Loucy (cell line): ENCODE measurements around the gene SRSF7.

Experiments used
- H2AFZ ChIP-seq: fragments of 200-600 bp; sonication (generic); 2 replicates; pipeline ENCODE4 v1.6.0; 2016; ENCODE audit warnings: antibody characterized with exemption, mild to moderate bottlenecking, low read length, moderate library complexity
- H3F3A ChIP-seq: fragments of 200-600 bp; 2 replicates; pipeline ENCODE4 v1.6.0; 2016; ENCODE audit warnings: antibody characterized with exemption, low read depth, mild to moderate bottlenecking
- H3K27me3 ChIP-seq: fragments of 200-600 bp; sonication (generic); 2 replicates; pipeline ENCODE4 v1.6.1; 2014; ENCODE audit warnings: low read length, mild to moderate bottlenecking; ENCODE audit not compliant: insufficient read depth, poor library complexity, severe bottlenecking
- H3K36me3 ChIP-seq: fragments of 200-600 bp; sonication (generic); 2 replicates; pipeline ENCODE4 v1.6.1; 2016; ENCODE audit warnings: low read length; ENCODE audit not compliant: insufficient read depth
- H3K4me1 ChIP-seq: fragments of 200-600 bp; sonication (generic); 2 replicates; pipeline ENCODE4 v1.5.1; 2014; ENCODE audit warnings: low read length, mild to moderate bottlenecking; ENCODE audit not compliant: insufficient read depth, poor library complexity, severe bottlenecking
- H3K4me2 ChIP-seq: fragments of 200-600 bp; sonication (generic); 2 replicates; pipeline ENCODE4 v1.6.0; 2014; ENCODE audit warnings: antibody characterized with exemption, low read length, low read depth, mild to moderate bottlenecking; ENCODE audit not compliant: poor library complexity, severe bottlenecking
- H3K4me3 ChIP-seq: fragments of 200-600 bp; sonication (generic); 2 replicates; pipeline ENCODE4 v1.5.1; 2014; ENCODE audit warnings: low read length, mild to moderate bottlenecking, mixed read lengths; ENCODE audit not compliant: poor library complexity, severe bottlenecking
- H3K79me2 ChIP-seq: fragments of 200-600 bp; sonication (generic); 2 replicates; pipeline ENCODE4 v1.6.1; 2014; ENCODE audit warnings: low read length; ENCODE audit not compliant: insufficient read depth
- H3K9ac ChIP-seq: fragments of 200-600 bp; sonication (generic); 2 replicates; pipeline ENCODE4 v1.6.0; 2014; ENCODE audit warnings: mild to moderate bottlenecking, low read depth, low read length, moderate library complexity; ENCODE audit not compliant: poor library complexity, severe bottlenecking
- H3K9me2 ChIP-seq: fragments of 200-600 bp; sonication (generic); replicated peaks from 2 replicates; pipeline ENCODE4 v1.6.1; 2016; ENCODE audit warnings: low read depth, low read length, mixed read lengths
- H3K9me3 ChIP-seq: fragments of 200-600 bp; sonication (generic); 2 replicates; pipeline ENCODE4 v1.6.1; 2014; ENCODE audit warnings: mild to moderate bottlenecking, antibody characterized with exemption, low read length, low read depth; ENCODE audit not compliant: insufficient read depth
- H4K20me1 ChIP-seq: fragments of 200-600 bp; sonication (generic); 2 replicates; pipeline ENCODE4 v1.6.0; 2014; ENCODE audit warnings: antibody characterized with exemption, low read length, mild to moderate bottlenecking; ENCODE audit not compliant: insufficient read depth, poor library complexity, severe bottlenecking
- EZH2phosphoT487 ChIP-seq: fragments of 200-600 bp; IDR thresholded peaks from 2 replicates; pipeline ENCODE4 v1.6.1; 2018; ENCODE audit warnings: antibody characterized with exemption, mild to moderate bottlenecking, moderate library complexity, borderline replicate concordance
- TF ChIP-seq, protein P1 (sequence below): fragments of 200-600 bp; sonication (generic); conservative IDR thresholded peaks from 2 replicates; pipeline ENCODE4 v1.5.1; 2014; ENCODE audit warnings: mild to moderate bottlenecking, antibody characterized with exemption, low read length

The SRSF7 gene

GRCh38 chr2:38735999-38736320 lies 15.2 kb downstream of the SRSF7 start:
- no peak overlapping the region for H3K4me3 ChIP-seq
- no peaks in the 10 kb centered on the region for H3K9me2 ChIP-seq
- no peaks in the 10 kb centered on the region for H3K27me3 ChIP-seq
- H4K20me1 ChIP-seq, result peaks cover 7% of the 10 kb centered on the region
- H3K4me1 ChIP-seq, result no peaks in the 10 kb centered on the region
- no peak overlapping the region for H3K9ac ChIP-seq
- no peak for TF ChIP-seq EZH2phosphoT487
- TF ChIP-seq, protein P1, sequence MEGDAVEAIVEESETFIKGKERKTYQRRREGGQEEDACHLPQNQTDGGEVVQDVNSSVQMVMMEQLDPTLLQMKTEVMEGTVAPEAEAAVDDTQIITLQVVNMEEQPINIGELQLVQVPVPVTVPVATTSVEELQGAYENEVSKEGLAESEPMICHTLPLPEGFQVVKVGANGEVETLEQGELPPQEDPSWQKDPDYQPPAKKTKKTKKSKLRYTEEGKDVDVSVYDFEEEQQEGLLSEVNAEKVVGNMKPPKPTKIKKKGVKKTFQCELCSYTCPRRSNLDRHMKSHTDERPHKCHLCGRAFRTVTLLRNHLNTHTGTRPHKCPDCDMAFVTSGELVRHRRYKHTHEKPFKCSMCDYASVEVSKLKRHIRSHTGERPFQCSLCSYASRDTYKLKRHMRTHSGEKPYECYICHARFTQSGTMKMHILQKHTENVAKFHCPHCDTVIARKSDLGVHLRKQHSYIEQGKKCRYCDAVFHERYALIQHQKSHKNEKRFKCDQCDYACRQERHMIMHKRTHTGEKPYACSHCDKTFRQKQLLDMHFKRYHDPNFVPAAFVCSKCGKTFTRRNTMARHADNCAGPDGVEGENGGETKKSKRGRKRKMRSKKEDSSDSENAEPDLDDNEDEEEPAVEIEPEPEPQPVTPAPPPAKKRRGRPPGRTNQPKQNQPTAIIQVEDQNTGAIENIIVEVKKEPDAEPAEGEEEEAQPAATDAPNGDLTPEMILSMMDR, result no peak
- H3K36me3 ChIP-seq, result peaks cover 50% of the 10 kb centered on the region; the same call in 1 of the 2 replicates
- peaks cover 21% of the 10 kb centered on the region; the same call in 1 of the 2 replicates for H3K79me2 ChIP-seq
- no peak overlapping the region for H3K4me2 ChIP-seq
- no peak overlapping the region for H2AFZ ChIP-seq
- no peaks in the 10 kb centered on the region for H3F3A ChIP-seq
- H3K9me3 ChIP-seq, result no peaks in the 10 kb centered on the region

DNA sequence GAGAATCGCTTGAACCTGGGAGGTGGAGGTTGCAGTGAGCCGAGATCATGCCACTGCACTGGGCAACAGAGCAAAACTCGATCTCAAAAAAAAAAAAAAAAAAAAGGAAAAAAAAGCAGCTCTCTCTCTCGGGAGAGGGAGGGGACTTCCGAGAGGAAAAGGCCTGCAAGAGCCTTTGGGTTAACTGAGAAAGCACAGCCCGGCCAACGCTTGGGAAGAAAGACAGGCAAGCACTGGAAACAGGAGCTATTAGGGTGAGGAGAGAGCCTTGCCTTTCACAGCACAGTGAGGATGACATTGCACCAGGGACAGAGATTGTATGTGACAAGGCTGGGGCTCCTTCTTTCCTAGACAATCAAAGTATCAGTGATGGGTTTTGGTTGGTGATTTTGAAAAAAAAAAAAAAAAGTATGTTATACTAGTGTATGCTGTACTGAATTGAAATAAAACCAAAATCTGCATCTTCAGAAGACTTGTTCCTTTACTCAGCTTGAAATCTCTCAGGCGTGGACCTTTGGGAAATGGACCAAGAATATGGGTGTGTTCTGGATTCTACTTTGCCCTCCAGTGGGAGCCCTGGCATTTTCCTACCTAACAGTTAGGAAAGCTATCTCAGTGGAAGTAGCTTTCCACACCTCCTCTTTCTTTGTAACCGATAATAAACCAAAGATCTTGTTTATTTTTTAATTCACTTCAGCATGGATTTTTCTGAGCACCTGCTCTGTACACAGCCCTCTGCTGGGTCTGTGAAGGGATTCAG lies 16.7 kb downstream of the SRSF7 start:
- no peaks in the 10 kb centered on the region for H3K9me2 ChIP-seq
- H3K9ac ChIP-seq, result no peak overlapping the region
- H2AFZ ChIP-seq, result no peak overlapping the region
- peaks cover 11% of the 10 kb centered on the region; the same call in 1 of the 2 replicates for H3K79me2 ChIP-seq
- TF ChIP-seq EZH2phosphoT487, result no peak
- TF ChIP-seq, protein P1, result no peak
- H3K36me3 ChIP-seq, result peaks cover 53% of the 10 kb centered on the region; the same call in 1 of the 2 replicates
- H3K4me1 ChIP-seq, result no peaks in the 10 kb centered on the region
- no peaks in the 10 kb centered on the region for H3F3A ChIP-seq
- H3K9me3 ChIP-seq, result no peaks in the 10 kb centered on the region
- H4K20me1 ChIP-seq, result no peaks in the 10 kb centered on the region
- H3K4me3 ChIP-seq, result no peak overlapping the region
- no peak overlapping the region for H3K4me2 ChIP-seq
- H3K27me3 ChIP-seq, result no peaks in the 10 kb centered on the region

- Histone ChIP-seq H4K20me1 (no peaks in the 10 kb centered on the region), H3K4me1 (no peaks in the 10 kb centered on the region), H3F3A (no peaks in the 10 kb centered on the region)
Measured at GRCh38 chr2:38733300-38733971, 17.7 kb downstream of the SRSF7 start.

More at GRCh38 chr2:38733300-38733971, 17.7 kb downstream of the SRSF7 start:
- Histone ChIP-seq H3K9me2 (no peaks in the 10 kb centered on the region), H3K36me3 (peaks cover 48% of the 10 kb centered on the region; the same call in 1 of the 2 replicates), H3K79me2 (0 out of 2 replicates have a peak, but pooled peaks cover 1% of the 10 kb centered on the region), H3K9ac (no peak overlapping the region), H3K27me3 (no peaks in the 10 kb centered on the region), H3K9me3 (no peaks in the 10 kb centered on the region), H2AFZ (no peak overlapping the region), H3K4me2 (no peak overlapping the region), H3K4me3 (no peak overlapping the region)
- TF ChIP-seq, protein P1, result no peak
- no peak for TF ChIP-seq EZH2phosphoT487
